Fibroblast of lung (primary cell): ENCODE results near the gene MMP19. TPM values are rescaled to one million over a fixed set of nuclear protein-coding genes. Genes with fewer than 3 reads are reported as not detected.

Experiments used
- DNase-seq, 2 donors: peaks; one replicate each; pipeline versions ENCODE4 v3.0.0 to v3.0.0-alpha.2; 2010; ENCODE audit warnings: low read depth in 2 of 2
- H2AFZ ChIP-seq: 2 replicates; pipeline ENCODE4 v1.5.1; 2012; ENCODE audit warnings: low read length, control low read depth, inconsistent platforms
- H3K27ac ChIP-seq: 2 replicates; pipeline ENCODE4 v1.5.1; 2011; ENCODE audit warnings: low read length, control low read depth; ENCODE audit not compliant: insufficient read depth
- H3K27me3 ChIP-seq: 2 replicates; pipeline ENCODE4 v1.5.1; 2011; ENCODE audit warnings: mild to moderate bottlenecking, low read length; ENCODE audit not compliant: control insufficient read depth, insufficient read depth
- H3K36me3 ChIP-seq: 2 replicates; pipeline ENCODE4 v1.5.1; 2011; ENCODE audit warnings: low read length; ENCODE audit not compliant: control insufficient read depth, insufficient read depth
- H3K4me1 ChIP-seq: 2 replicates; pipeline ENCODE4 v1.5.1; 2011; ENCODE audit warnings: low read length; ENCODE audit not compliant: control insufficient read depth, insufficient read depth; ENCODE audit errors: extremely low read depth
- H3K4me2 ChIP-seq: 2 replicates; pipeline ENCODE4 v1.5.1; 2011; ENCODE audit warnings: low read length, control low read depth; ENCODE audit not compliant: insufficient read depth; ENCODE audit errors: extremely low read depth
- H3K4me3 ChIP-seq, 4 experiments: fragments of 200-600 bp in 1 of 4; sonication (generic) in 1 of 4; replicated peaks in 1 of 4; 2 replicates each; pipeline ENCODE4 v1.5.1; 2011 to 2016; ENCODE audit warnings: low read length in 4 of 4, low read depth in 3 of 4, mild to moderate bottlenecking in 3 of 4, control low read depth in 2 of 4, inconsistent platforms in 1 of 4, mixed read lengths in 1 of 4; ENCODE audit not compliant: insufficient read depth in 1 of 4; ENCODE audit errors: control extremely low read depth in 1 of 4
- H3K79me2 ChIP-seq: 2 replicates; pipeline ENCODE4 v1.5.1; 2012; ENCODE audit warnings: mild to moderate bottlenecking, low read length, inconsistent platforms; ENCODE audit not compliant: control insufficient read depth, insufficient read depth
- H3K9ac ChIP-seq: 2 replicates; pipeline ENCODE4 v1.5.1; 2011; ENCODE audit warnings: mild to moderate bottlenecking, low read length, control low read depth; ENCODE audit not compliant: insufficient read depth
- H3K9me3 ChIP-seq: 2 replicates; pipeline ENCODE4 v1.5.1; 2012; ENCODE audit warnings: low read depth, low read length; ENCODE audit not compliant: control insufficient read depth, insufficient read depth
- H4K20me1 ChIP-seq: 2 replicates; pipeline ENCODE4 v1.5.1; 2011; ENCODE audit warnings: low read length; ENCODE audit not compliant: control insufficient read depth, insufficient read depth; ENCODE audit errors: extremely low read depth
- EZH2 ChIP-seq: IDR thresholded peaks from 2 replicates; pipeline ENCODE4 v1.5.1; 2012; ENCODE audit warnings: low read length, control low read depth, mild to moderate bottlenecking; ENCODE audit errors: missing control alignments
- polyA plus RNA-seq, 2 donors: library from polyadenylated mRNA; depleted of rRNA in 1 of 2; stranded (reverse) in 1 of 2; unstranded in 1 of 2; fragments of >200 nt; gene quantifications; 2 replicates each; pipeline ENCODE4 v1.2.1, GENCODE V29; 2011 to 2012; ENCODE audit warnings: missing spikeins in 1 of 2
- total RNA-seq: library from RNA; depleted of rRNA; stranded (reverse); fragments of >200 nt; gene quantifications from 2 replicates; pipeline ENCODE4 v1.2.1, GENCODE V29; 2014
- TF ChIP-seq, protein P1 (sequence below), 2 donors: IDR thresholded peaks in 1 of 2; conservative IDR thresholded peaks in 1 of 2; 1 replicate in 1 of 2; 2 replicates in 1 of 2; pipeline ENCODE4 v1.5.1; 2011 to 2012; ENCODE audit warnings: low read length in 2 of 2, control low read depth in 1 of 2, inconsistent platforms in 1 of 2, low read depth in 1 of 2, mild to moderate bottlenecking in 1 of 2

MMP19 gene
- total and polyA plus RNA-seq, 2 donors (not counting 1 experiment from before 2014, with no cell fraction given), result 7.1 to 18.3 TPM

DNA sequence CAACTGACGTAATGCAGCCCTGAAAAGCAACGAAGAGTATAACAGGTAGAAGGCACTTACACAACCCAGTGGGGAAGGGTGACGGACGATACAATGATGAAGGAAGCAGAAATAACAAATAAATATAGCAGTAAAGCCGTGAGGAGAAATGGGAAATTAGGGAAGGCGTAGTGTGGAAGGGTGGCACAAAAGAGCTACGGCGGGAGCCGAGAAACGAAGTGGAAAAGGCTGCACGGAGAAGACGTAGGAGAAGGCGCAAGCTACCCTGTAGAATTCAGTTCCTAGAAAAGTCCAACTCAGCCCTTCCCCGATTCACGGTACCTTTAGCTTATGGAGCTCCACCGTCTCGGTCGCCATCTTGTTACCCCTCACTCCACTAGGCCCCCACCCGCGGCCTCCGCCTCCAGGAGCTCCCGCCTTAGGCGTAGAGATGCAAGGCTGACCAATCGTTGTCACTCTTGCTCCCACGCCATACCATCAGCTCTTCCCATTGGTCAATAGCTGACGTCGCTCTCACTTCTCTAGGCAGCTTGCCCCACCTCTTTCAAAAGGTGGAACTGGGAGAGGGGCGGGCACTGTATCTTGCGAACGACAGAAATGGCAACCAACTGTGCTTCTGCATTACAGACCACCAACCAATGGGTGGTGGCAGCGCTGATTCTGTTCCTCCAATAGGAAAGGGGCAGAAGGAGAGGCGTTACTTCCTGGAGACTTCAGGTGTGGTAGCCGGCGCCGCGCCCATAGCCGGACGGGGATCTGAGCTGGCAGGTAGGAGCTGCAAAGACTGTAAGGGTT, 25.2 kb downstream of the MMP19 start, which contains the start of the genes ORMDL2 and SARNP:
Gene ORMDL2, plus strand, starts transcription at position 697 of the 795 bp plus-strand sequence. CDS start 959 bp downstream, outside the sequence.
Gene SARNP, minus strand, starts transcription at position 380 of the 795 bp plus-strand sequence. Its CDS starts 23 bp downstream, at position 357.
- Histone ChIP-seq H3K36me3 (peaks cover 14% of the 10 kb centered on the region), H3K27me3 (no peaks in the 10 kb centered on the region), H3K4me1 (peaks cover 3% of the 10 kb centered on the region), H3K9me3 (no peaks in the 10 kb centered on the region), H3K79me2 (peaks cover 64% of the 10 kb centered on the region), H2AFZ (peak within 1 kb of the TSS; percentile 87), H3K27ac (peak within 1 kb of the TSS; percentile 91), H3K4me3 (peak within 1 kb of the TSS; percentile 85 to 100 (median 96)), H4K20me1 (peaks cover 2% of the 10 kb centered on the region), H3K4me2 (peak within 1 kb of the TSS; percentile 92), H3K9ac (peak within 1 kb of the TSS; percentile 80)
- TF ChIP-seq, protein P1, sequence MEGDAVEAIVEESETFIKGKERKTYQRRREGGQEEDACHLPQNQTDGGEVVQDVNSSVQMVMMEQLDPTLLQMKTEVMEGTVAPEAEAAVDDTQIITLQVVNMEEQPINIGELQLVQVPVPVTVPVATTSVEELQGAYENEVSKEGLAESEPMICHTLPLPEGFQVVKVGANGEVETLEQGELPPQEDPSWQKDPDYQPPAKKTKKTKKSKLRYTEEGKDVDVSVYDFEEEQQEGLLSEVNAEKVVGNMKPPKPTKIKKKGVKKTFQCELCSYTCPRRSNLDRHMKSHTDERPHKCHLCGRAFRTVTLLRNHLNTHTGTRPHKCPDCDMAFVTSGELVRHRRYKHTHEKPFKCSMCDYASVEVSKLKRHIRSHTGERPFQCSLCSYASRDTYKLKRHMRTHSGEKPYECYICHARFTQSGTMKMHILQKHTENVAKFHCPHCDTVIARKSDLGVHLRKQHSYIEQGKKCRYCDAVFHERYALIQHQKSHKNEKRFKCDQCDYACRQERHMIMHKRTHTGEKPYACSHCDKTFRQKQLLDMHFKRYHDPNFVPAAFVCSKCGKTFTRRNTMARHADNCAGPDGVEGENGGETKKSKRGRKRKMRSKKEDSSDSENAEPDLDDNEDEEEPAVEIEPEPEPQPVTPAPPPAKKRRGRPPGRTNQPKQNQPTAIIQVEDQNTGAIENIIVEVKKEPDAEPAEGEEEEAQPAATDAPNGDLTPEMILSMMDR (conservative IDR thresholded peaks at IDR 0.05 in 1 of 2, IDR thresholded peaks at IDR 0.05 in 1 of 2; ENCODE audit: low read depth in 1 of 2, low read length in 2 of 2), result no peak
- no peak for TF ChIP-seq EZH2
- DNase-seq, result peak; percentile 100

DNA sequence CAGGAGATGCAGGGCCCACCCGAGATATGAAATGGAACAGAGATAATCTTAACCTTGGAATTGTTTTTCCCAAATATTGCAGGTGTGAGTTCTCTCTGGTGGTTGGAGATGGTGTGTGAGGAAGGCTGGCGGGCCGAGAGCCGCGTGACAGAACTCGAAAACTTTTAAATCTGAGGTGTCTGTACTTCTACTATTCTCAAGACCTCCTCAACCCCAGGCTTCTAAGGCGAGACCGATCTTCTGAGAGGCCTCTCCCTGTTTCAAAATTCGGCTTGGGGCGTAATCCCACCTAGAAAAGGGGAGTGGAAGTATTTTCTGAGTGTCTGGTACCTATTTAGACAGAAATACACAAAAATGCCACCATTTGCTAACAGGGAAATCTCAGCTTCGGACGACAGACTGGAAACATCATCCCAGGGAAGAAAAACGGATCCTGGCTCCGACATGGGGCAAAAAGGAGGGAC, 25.8 kb downstream of the MMP19 start:
- Histone ChIP-seq H3K27ac (peak overlapping the region; percentile 91), H3K9ac (peak overlapping the region; percentile 80), H3K4me3 (peak overlapping the region; percentile 85 to 100 (median 96)), H3K27me3 (no peaks in the 10 kb centered on the region), H3K9me3 (no peaks in the 10 kb centered on the region), H3K79me2 (peaks cover 70% of the 10 kb centered on the region), H2AFZ (peak overlapping the region; percentile 87), H3K4me1 (peaks cover 3% of the 10 kb centered on the region), H3K4me2 (peak overlapping the region; percentile 55), H4K20me1 (peaks cover 2% of the 10 kb centered on the region), H3K36me3 (peaks cover 10% of the 10 kb centered on the region)
- DNase-seq, result no peak
- TF ChIP-seq, protein P1 (conservative IDR thresholded peaks at IDR 0.05 in 1 of 2, IDR thresholded peaks at IDR 0.05 in 1 of 2; ENCODE audit: low read depth in 1 of 2, low read length in 2 of 2), result no peak
- TF ChIP-seq EZH2, result no peak

DNA sequence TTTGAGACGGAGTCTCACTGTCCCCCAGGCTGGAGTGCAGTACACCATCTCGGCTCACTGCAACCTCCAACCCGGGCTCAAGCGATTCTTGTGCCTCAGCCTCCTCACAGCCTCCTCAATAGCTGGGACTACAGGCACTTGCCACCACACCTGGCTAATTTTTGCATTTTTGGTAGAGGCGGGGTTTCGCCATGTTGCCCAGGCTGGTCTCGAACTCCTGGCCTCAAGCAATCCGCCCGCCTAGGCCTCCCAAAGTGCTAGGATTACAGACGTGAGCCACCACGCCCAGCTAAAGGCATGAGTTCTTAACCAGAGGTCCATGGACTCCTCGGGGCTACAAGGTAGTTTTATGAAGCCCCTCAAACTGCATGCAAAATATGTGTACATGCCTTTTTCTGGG, 27.3 kb downstream of the MMP19 start:
- no peak for TF ChIP-seq EZH2
- TF ChIP-seq, protein P1 (conservative IDR thresholded peaks at IDR 0.05 in 1 of 2, IDR thresholded peaks at IDR 0.05 in 1 of 2; ENCODE audit: low read depth in 1 of 2, low read length in 2 of 2), result no peak
- peaks cover 2% of the 10 kb centered on the region for H4K20me1 ChIP-seq
- peaks cover 12% of the 10 kb centered on the region for H3K36me3 ChIP-seq
- H3K4me1 ChIP-seq, result peaks cover 3% of the 10 kb centered on the region
- no peaks in the 10 kb centered on the region for H3K9me3 ChIP-seq
- H3K27me3 ChIP-seq, result no peaks in the 10 kb centered on the region
- H3K27ac ChIP-seq, result no peak overlapping the region
- no peak overlapping the region for H3K9ac ChIP-seq
- peak overlapping the region; percentile 74 for H3K4me2 ChIP-seq
- no peak overlapping the region for H2AFZ ChIP-seq
- H3K4me3 ChIP-seq, result peak overlapping the region in 3 of 4 experiments; percentile 2 to 100 (median 97)
- H3K79me2 ChIP-seq, result peaks cover 84% of the 10 kb centered on the region
- DNase-seq, result no peak
